Muscle of back (tissue), 11 donors: Measurements from ENCODE around the gene BRWD1. TPM values are rescaled to one million over a fixed set of nuclear protein-coding genes. Genes with fewer than 3 reads are reported as not detected.
A peak's percentile ranks its signal among the peaks of the same experiment; 100 is the strongest.
"Not testable (repeated sequence)": the region's sequence is repeated elsewhere in the genome, so short reads cannot be mapped to it uniquely, and the experiment has no call there.

Source experiments
- DNase-seq, 3 donors: peaks; one replicate each; pipeline versions ENCODE4 v3.0.0 to v3.0.0-alpha.2; 2013
- polyA plus RNA-seq, 10 donors: library from polyadenylated mRNA; unstranded; fragments of 120-200 nt; gene quantifications; one replicate each; pipeline ENCODE4 v1.2.1, GENCODE V29; 2013; ENCODE audit not compliant: insufficient read length in 10 of 10

The BRWD1 gene
- polyA plus RNA-seq, 10 donors, result 28.9 to 38.8 (median 33.9) TPM

DNA sequence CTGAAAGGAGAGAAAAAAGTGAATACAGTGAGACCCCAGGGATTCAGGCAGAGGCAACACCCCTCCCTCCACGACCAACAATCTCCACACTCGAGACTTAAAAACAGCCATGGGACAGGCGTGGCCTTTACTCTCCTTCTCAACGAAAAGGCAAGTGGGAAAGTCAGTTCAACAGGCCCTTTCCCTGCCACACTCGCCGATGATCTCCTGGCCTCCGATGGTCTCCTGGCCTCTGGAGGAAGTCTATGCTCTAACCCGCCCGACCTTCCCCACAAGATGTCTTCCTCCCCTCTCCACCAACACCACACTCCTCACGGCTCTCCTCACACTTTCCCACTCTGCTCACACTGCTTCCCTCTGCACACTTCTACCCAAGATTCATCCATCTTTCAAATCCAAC, 137.8 kb downstream of the BRWD1 start:
- no peak for DNase-seq

DNA sequence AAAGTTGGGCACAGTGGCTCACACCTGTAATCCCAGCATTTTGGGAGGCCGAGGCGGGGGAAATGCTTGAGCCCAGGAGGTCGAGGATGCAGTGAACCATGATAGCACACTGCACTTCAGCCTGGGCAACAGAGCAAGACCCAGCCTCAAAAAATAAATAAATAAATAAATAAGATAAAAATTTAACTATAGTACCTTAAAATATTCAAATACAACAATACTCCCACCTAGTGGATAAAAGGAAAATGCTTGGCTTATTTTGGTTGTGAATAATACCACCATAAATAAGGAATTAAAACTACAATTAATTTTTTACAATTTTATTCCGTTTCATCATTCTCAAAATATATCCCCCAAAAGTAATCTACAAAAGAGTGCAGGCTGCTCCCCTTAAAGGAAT, 138.3 kb downstream of the BRWD1 start:
- DNase-seq, result peak in 1 of 3 donors; percentile 28

DNA sequence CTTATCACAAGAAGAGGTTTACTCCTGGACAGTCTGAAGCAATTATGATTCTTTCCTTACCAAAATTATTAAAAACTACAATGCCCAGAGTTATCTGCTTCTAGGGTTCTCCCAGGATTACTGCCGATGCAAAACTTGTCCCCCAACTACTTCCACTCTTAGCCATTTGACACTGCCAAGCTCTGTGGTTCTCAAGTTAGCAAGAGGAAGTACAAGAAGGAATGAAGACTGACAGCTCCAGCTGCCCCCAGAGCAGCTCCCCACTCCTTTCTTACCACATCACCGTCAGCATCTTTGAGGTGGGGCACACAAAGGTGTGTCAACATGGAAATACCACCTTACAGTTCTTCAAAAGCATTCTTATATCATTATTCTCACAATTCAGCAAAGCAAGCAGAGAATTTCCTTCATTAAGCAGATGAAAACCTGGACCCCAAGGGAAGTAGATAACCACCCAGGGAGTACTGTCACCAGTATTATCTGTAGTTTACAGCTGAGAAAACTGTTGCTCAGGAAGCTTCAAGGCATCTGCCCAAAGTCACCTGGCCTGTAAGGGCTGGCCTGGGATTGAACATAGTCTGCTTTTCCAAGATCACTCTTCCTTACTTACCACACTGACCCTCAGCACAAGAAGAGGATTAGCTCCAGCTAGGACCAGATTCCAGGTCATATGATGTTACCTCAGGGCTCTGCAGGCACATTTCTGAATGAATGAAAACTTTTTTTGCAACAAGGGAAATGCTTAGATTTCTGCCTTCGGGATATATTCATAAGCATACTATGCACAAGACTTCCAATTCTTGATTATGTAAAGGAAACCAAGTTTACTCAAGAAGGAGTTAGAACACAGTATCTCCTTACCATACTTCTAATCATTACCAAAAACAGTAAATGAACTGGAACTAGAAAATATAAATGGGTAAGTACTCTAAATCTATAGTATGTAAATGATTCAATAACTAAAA, 139.4 kb downstream of the BRWD1 start:
- DNase-seq, result no peak

DNA sequence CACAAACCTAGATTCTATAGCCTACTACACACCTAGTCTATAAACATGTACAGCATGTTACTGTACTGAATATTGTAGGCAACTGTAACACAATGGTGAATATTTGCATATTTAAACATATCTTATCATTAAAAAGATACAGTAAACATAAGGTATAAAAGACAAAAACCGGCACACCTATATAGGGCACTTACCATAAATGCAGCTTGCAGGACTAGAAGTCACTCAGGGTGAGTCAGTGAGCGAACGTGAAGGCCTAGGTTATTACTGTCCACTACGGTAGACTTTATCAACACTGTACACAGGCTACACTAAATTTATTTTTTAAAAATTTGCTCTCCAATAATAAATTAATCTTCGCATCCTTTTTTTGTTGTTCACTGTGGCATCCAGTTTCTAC, 143.5 kb downstream of the BRWD1 start:
- no peak for DNase-seq

DNA sequence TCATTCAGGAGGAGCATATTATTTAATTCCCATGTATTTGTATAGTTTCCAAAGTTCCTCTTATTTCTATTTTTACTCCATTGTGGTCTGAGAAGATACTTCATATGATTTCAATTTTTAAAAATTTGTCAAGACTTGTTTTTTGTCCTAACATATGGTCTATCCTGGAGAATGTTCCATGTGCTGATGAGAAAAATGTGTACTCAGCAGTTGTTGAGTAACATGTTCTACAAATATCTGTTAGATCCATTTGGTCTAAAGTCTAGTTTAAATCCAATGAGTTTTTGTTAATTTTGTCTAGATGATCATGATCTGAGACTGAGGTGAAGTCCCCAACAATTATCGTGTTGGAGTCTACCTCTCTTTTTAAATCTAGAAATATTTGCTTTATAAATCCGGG, 144.6 kb downstream of the BRWD1 start:
- DNase-seq, result no peak

DNA sequence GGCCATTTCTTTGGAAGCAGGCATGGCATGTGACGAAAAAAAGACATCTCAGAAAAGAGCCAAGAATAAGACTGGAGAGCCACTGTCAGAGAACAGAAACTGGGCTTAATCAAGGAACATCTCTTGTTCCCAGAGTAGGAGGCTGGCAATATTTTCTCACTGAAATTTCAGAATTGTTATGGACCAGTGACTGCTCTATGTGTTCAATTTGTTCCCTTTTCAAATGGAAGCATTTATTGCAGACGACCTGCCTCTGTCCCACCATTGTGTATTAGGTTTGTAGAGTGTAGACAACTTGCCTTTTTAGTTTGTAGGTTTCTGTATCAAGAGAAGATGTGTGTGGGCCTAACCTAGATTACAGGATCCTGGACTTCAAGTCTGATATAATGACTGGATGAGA, 148.9 kb downstream of the BRWD1 start:
- DNase-seq, result no peak

DNA sequence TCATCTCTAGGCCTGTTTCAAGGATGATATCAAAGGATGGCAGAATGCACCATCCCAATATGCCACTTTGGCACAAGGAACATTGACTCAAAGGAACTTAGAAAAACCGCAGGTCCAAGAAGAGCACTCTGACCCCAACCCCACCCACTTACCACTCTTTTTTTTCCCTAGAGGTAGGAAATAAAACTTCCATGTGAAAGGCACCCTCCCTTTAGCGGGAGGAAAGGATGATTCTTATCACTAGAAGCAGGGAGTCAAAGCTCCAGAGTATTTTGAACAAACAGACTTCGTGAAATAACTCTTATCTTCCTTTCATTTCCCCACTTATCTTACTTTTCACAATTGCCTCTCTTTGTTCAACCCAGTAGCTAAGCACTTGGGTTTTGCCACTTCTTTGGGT, 152.4 kb downstream of the BRWD1 start:
- DNase-seq, result no peak

DNA sequence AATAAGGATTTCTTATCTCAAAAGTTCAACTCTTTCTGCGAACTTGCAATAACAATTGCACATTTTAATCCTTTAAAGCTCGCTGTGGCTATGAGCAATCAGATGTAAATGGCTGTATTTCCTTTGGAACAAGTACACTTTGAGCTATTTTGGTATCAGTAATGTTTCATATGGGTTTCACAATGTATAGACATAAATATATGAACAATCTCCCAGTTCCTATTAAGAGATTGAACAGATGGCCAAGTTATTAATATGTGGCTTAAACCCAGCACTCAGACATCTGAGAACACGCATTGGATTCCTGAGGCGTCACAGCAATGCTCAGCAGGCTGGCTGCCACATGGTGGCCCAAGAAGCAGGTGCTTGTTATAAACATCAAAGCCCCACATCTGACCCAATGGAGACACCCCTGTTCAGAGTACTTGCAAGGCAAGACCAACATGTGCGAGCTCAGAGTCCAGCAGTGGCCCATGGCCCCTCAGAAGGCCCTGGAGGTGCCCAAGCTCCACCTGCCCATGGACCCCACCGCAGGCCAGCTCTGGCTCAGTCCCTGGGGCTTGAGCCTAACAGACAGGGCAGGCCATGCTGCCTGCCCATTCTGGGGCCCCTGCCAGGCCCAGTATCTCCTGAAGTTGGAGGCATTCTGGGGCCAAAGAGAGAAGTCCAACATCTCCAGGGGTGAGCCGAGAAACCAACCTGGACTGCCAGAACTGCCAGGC, 153.9 kb downstream of the BRWD1 start:
- peak; percentile 38 to 61 (median 54) for DNase-seq

DNA sequence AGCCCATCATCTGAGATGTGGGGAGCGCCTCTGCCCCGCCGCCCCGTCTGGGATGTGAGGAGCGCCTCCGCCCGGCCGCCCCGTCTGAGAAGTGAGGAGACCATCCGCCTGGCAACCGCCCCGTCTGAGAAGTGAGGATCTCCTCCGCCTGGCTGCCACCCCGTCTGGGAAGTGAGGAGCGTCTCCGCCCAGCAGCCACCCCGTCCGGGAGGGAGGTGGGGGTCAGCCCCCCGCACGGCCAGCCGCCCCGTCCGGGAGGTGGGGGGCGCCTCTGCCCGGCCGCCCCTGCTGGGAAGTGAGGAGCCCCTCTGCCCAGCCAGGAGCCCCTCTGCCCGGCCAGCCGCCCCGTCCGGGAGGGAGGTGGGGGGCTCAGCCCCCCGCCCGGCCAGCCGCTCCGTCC, 156.2 kb downstream of the BRWD1 start:
- DNase-seq, result not testable (repeated sequence)

DNA sequence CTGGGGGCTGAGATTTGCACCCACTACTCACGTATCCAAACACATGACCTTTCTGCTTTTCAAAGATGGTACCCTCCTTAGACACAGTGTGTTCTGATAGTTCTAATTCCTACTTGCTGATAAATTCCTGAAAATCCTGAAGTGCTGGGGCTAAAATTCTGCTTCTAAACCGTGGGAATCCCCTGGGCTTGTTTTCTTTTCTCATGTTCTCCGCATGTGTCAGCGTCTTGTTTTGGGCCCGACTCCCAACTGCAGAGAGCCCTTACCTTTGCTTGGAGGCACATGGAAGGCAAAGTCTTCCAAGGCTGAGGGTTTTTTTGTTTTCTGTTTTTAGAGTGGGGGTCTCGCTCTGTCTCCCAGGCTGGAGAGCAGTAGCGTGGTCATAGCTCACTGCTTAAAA, 157.4 kb downstream of the BRWD1 start:
- peak in 1 of 3 donors; percentile 23 for DNase-seq

DNA sequence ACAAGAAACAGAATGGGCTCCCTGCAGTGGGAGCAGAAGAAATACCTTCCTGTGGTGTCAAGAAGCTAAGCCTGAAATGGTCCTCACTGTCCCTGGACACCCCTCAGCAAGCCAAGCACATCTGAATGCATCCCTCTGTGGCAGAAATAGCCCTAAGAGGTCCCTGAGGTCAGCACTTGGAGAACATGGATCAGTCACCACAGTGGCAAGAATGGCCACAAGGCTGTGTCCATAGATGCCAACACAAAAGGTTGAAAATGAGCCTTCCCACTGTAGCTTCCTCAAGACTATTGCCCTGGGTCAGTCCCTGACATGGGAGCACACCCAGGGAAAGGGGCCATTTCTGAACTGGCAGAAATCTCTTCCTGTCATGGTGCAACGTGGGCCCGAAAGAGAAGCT, 157.9 kb downstream of the BRWD1 start:
- DNase-seq, result no peak

DNA sequence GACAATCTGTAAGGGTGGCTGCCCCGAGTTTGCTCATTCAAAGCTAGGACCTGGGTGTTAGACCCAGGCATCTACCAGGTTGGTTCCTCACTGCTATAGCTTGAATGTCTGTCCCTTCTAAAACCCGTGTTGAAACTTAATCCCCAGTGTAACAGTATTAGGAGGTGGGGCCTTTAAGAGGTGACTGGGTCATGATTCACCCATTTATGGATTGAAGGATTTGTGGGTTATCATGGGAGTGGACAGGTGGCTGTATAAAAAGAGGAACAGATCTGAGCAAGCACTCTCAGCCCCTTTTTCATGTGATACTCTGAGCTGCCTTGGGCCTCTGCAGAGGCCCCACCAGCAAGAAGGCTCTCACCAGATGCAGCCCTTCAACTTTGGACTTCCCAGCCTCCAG, 159.6 kb downstream of the BRWD1 start:
- no peak for DNase-seq

DNA sequence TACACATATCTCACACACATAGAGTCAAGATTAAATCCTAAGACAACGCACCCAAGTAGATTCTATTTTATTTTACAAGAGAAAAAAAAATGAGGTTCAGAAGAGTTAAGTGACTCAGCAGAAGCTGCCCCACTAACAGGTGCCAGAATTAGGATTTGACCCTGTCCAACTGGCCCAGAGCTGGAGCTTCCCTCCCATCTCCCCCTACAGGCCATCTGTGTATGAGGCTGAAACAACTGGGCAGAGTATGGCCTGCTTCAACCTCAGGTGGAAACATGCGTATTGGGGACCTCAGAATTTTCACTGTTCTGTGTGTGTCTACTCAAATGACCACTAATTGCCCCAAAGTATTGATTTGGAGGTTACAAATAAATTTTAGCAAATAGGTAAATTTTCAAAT, 160.1 kb downstream of the BRWD1 start:
- no peak for DNase-seq

DNA sequence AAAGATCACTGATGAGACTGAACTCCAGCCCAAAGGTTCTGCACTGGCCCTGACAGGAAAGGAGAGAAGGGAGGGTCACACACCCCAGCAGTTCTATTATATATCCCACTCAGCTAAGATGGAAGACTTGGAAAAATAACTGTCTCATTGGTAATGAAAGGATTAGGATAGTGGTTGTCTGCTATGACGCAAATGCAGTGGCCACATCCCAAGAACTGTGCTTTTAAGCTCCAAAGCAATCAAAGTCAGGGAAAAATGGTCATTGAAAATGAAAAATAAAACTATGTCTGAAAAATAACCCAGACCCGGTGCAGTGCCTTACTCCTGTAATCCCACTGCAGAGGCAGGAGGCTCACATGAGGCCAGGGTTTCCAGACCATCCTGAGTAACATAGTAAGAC, 161.2 kb downstream of the BRWD1 start:
- DNase-seq, result no peak

DNA sequence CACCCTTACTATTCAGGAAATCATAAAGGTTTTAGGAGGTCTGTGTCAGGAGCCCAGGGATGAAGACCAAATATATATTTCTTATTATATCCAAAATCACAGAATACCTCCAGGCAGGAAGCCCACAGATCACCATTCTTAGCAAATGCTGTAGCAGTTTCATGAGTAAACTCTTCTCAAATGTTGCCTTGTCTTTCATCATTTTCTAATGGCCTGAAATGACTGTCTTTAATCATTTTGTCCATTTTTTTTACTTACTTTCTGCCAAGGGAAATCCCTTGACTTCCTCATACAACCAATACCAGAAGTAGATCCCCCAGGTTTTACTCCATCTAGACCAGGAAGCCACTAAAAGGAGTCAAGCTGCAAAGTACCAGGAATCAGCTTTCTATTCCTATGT, 162.6 kb downstream of the BRWD1 start:
- DNase-seq, result no peak

DNA sequence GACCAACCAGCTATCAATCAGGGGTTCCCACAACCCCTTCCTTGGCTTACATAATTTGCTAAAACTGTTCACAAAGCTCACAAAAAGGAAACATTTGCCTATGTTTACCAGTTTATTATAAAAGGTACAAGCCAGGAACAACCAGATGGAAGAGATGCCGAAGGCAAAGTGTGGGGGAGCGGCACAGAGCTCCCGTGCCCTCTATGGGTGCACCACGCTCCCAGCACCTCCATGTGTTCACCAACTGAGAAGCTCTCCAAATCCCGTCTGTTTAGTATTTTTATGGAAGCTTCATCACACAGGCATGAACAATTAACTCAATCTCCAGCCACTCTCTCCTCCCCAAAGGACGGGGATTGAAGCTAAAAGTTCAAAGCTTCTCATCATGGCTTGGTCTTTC, 163.1 kb downstream of the BRWD1 start:
- no peak for DNase-seq

DNA sequence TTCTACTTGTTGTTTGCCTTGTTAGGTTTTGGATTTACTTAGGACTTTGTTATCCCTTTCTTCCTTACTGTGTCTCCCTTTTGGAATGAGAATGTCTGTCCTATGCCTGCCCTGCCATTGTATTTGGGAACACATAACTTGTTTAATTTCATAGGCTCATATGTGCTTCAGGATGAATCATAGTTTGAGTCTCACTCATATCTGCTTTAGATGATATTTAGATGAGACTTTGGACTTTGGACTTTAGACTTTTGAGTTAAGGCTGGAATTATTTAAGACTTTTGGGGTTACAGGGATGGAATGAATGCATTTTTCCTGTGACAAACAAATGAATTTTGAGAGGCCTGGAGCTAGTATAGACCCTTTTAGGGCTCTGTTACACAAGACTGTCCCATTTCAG, 163.6 kb downstream of the BRWD1 start:
- no peak for DNase-seq

DNA sequence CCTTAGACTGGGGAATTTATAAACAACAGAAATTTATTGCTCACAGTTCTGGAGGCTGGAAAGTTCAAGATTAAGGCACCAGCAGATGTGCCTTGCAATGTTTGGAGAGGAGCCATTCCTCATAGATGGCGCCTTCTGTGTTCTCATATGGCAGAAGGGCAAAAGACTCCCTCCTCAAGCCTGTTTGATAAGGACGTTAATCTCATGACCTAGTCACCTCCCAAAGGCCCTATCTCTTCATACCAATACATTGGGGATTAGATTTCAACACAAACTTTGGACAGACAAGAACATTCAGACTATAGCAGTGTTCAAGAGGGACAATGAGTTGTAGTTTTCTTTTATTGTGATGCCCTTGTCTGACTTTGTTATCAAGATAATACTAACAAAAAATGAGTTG, 164.5 kb downstream of the BRWD1 start:
- no peak for DNase-seq

DNA sequence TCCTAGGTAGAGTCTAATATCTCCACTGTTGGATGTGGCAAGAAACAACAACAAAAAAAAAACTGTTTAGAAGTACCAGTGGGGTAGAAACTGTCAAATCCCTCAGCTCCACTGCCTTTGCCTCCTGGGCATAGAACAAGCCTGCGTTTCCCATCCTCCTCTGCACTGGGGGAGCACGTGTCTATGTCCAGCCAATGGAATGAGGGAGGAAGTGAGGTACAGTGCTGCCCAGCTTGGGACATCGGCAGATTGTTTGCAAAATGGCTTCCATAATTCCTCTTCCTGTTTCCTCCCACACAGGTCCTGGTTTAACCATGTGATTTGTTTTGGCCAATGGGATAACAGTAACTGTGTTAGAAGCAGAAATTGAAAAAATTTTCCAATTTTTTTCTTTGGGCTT, 169.2 kb downstream of the BRWD1 start:
- DNase-seq, result no peak

DNA sequence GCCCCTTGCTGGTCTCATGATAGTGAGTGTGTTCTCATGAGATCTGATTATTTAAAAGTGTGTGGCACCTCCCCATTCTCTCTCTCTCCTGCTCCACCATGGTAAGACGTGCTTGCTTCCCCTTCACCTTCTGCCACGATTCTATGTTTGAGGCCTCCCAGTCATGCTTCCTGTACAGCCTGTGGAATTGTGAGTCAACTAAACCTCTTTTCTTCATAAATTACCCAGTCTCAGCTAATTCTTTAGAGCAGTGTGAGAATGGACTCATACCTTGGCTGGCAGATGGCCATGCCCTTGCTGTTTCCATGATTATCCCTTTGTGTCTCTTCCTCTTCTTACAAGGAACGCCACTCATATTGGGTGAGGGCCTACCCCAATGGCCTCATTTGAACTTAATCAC, 170.5 kb downstream of the BRWD1 start:
- DNase-seq, result no peak

DNA sequence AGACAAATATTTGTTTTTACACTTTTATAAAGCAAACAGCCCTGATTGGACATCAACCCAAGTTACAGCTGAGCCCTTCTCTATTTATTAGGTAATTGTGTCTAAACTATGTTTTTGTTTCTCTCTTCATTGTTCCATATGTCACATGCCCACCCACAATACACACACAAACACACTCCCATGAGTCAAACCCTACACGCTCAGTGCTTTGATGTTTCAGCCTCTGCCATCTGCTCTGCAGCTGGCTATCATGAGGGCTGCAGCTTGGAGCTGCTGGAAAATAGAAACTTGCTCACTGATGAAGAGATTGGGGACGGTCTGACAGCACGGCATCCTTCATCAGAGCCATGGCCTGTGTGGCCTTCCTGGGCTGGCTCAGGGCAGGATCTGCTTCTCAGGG, 171.9 kb downstream of the BRWD1 start:
- DNase-seq, result no peak

DNA sequence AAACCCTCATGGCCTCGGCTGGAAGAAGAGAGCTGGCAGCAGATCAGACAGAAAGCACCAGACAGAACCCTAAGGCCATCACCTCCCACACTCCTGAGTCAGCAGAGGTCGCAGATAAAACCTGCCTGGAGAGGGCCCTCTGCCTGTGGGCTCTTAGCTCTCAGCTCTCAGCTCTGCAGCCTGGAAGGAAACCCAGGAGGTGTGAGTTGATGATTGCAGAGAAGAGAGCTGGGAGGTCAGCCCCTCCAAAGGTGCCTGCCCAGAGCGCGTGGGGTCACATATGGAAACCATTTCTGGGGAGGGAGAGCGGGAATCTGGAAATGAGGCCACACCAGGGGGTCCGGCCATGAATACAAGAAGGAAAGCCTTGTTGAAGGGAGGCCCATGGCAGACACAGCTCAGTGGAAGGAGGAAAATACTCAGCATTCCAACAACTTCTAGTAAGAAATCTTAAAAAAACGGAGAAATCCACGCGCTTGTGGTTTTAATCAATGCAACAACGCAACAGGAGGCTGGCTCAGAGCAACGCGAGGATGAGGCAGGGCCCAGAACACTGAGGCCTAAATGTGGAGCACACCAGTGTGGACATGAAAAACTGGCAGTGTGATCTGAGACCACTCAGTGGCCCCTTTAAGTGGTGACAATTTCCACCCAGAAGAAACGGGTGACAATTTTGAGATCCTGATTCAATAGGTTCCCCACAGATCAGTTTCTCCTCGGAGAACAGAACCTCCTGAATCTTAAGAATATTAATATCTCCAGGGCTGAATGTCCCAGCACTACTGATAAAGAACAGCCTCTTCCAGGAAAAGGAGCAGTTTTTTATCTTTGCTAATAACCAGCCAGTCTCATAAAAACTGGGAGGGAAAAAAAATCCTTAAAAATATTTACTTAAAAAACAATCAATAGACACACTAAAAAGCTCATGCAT, 175.9 kb downstream of the BRWD1 start:
- DNase-seq, result peak; percentile 43 to 60 (median 54)
